ENCODE results near the gene PTK6. TPM values are rescaled to one million over a fixed set of nuclear protein-coding genes. Genes with fewer than 3 reads are reported as not detected.

Gene PTK6
- total and polyA plus RNA-seq, 2 of the 13 experiments (the other 11 are each of a cell fraction or from before 2014, with no cell fraction given) = 0.08 TPM; not detected in 1

DNA sequence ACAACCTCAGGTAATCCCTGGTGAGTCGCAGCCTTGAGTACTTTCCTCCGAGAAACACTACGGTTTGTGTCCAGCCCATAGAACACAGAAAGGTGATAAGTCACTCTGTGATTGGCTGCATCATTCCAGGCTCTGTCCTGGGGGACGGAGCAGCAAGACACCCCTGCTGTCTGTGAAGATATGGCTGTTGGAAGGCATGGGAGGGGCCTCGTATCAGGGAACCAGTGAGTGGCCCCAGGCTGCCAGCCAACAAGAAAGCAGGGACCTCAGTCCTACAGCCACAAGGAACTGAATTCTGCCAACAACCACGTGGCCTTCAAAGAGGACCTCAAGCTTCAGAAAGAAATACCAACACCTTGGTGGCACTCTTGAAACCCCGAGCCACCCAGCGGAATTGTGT lies 31.9 kb downstream of the PTK6 start (continued):
- TF ChIP-seq HNF1A (IDR thresholded peaks at IDR 0.05; ENCODE audit: low read depth) (no peak), HNF1A (CRISPR knock-in tag; IDR thresholded peaks at IDR 0.05; ENCODE audit: borderline replicate concordance) (no peak), ZNF317 (CRISPR knock-in tag; IDR thresholded peaks at IDR 0.05) (no peak), RFX1 (IDR thresholded peaks at IDR 0.05) (no peak), NPAS2 (CRISPR knock-in tag; IDR thresholded peaks at IDR 0.05; ENCODE audit: borderline replicate concordance) (no peak), ZSCAN31 (CRISPR knock-in tag; IDR thresholded peaks at IDR 0.05; ENCODE audit: low read depth) (no peak), SNAPC2 (CRISPR knock-in tag; IDR thresholded peaks at IDR 0.05) (no peak), ZNF121 (CRISPR knock-in tag; IDR thresholded peaks at IDR 0.05) (no peak), CBX5 (CRISPR knock-in tag; IDR thresholded peaks at IDR 0.05; ENCODE audit: borderline replicate concordance) (no peak)
- TF ChIP-seq, protein P1, sequence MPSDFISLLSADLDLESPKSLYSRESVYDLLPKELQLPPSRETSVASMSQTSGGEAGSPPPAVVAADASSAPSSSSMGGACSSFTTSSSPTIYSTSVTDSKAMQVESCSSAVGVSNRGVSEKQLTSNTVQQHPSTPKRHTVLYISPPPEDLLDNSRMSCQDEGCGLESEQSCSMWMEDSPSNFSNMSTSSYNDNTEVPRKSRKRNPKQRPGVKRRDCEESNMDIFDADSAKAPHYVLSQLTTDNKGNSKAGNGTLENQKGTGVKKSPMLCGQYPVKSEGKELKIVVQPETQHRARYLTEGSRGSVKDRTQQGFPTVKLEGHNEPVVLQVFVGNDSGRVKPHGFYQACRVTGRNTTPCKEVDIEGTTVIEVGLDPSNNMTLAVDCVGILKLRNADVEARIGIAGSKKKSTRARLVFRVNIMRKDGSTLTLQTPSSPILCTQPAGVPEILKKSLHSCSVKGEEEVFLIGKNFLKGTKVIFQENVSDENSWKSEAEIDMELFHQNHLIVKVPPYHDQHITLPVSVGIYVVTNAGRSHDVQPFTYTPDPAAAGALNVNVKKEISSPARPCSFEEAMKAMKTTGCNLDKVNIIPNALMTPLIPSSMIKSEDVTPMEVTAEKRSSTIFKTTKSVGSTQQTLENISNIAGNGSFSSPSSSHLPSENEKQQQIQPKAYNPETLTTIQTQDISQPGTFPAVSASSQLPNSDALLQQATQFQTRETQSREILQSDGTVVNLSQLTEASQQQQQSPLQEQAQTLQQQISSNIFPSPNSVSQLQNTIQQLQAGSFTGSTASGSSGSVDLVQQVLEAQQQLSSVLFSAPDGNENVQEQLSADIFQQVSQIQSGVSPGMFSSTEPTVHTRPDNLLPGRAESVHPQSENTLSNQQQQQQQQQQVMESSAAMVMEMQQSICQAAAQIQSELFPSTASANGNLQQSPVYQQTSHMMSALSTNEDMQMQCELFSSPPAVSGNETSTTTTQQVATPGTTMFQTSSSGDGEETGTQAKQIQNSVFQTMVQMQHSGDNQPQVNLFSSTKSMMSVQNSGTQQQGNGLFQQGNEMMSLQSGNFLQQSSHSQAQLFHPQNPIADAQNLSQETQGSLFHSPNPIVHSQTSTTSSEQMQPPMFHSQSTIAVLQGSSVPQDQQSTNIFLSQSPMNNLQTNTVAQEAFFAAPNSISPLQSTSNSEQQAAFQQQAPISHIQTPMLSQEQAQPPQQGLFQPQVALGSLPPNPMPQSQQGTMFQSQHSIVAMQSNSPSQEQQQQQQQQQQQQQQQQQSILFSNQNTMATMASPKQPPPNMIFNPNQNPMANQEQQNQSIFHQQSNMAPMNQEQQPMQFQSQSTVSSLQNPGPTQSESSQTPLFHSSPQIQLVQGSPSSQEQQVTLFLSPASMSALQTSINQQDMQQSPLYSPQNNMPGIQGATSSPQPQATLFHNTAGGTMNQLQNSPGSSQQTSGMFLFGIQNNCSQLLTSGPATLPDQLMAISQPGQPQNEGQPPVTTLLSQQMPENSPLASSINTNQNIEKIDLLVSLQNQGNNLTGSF (CRISPR knock-in tag; IDR thresholded peaks at IDR 0.05) = no peak

All from HepG2 (cell line).